GM12892 (cell line): Measurements from ENCODE around the gene TAF9.

Source experiments
- POLR2A ChIP-seq: IDR thresholded peaks from 2 replicates; pipeline ENCODE4 v1.6.1; 2011; ENCODE audit warnings: low read depth, low read length, control low read depth
- POLR2AphosphoS5 ChIP-seq: IDR thresholded peaks from 2 replicates; pipeline ENCODE4 v1.6.1; 2011; ENCODE audit warnings: low read depth, low read length, control low read depth
- TAF1 ChIP-seq: IDR thresholded peaks from 2 replicates; pipeline ENCODE4 v1.6.1; 2011; ENCODE audit warnings: low read depth, mild to moderate bottlenecking, control low read depth, low read length, borderline replicate concordance

- TF ChIP-seq POLR2AphosphoS5: no peak
- no peak for TF ChIP-seq POLR2A
- no peak for TF ChIP-seq TAF1
Observed at GRCh38 chr5:69350664-69351063, 18.7 kb downstream of the TAF9 start.
